ENCODE results near the gene UBAC2.

Gene UBAC2

DNA sequence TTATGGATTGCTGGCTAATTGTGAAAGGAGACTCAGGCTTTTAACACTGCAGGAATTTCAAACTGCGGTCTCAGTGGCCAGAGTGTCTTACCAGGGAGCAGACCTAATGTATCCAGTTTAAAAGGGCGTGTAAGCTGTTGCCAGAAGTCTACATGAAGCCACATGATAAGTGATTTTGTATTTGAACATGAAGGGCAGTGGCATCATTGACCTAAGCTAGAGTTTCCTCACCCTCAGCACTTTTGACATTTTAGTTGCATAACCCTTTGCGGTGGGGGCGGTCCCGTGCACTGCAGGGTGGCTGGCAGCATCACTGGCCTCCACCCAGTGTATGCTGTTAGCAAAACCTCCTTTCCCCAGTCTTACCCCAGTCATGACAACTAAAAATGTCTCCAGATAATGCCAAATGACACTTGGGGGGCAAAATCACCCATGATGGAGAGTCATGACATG is 81.2 kb downstream of the UBAC2 start:
- Histone ChIP-seq H3K9ac (ENCODE audit: low read depth, low read length) (no peak overlapping the region), H3K4me1 (ENCODE audit: control insufficient read depth, insufficient read depth, low read length) (peaks cover 6% of the 10 kb centered on the region; the same call in 1 of the 2 replicates), H3K27me3 (ENCODE audit: control insufficient read depth, insufficient read depth, low read length) (no peaks in the 10 kb centered on the region), H3K36me3 (ENCODE audit: control insufficient read depth, insufficient read depth, low read length) (0 out of 2 replicates have a peak, but pooled peaks cover 4% of the 10 kb centered on the region), H3K4me3 (ENCODE audit: low read depth, low read length) (no peak overlapping the region), H3K27ac (ENCODE audit: low read depth, low read length) (no peak overlapping the region), H3K9me3 (ENCODE audit: control insufficient read depth, insufficient read depth, low read length) (no peaks in the 10 kb centered on the region)

GRCh38 chr13:99282264-99283231 is 81.9 kb downstream of the UBAC2 start:
- H3K9me3 ChIP-seq (ENCODE audit: control insufficient read depth, insufficient read depth, low read length): no peaks in the 10 kb centered on the region
- 0 out of 2 replicates have a peak, but pooled peaks cover 4% of the 10 kb centered on the region for H3K36me3 ChIP-seq (ENCODE audit: control insufficient read depth, insufficient read depth, low read length)
- H3K27me3 ChIP-seq (ENCODE audit: control insufficient read depth, insufficient read depth, low read length): no peaks in the 10 kb centered on the region
- H3K9ac ChIP-seq (ENCODE audit: low read depth, low read length): no peak overlapping the region
- no peak overlapping the region for H3K27ac ChIP-seq (ENCODE audit: low read depth, low read length)
- H3K4me1 ChIP-seq (ENCODE audit: control insufficient read depth, insufficient read depth, low read length): peaks cover 6% of the 10 kb centered on the region; the same call in 1 of the 2 replicates
- H3K4me3 ChIP-seq (ENCODE audit: low read depth, low read length): no peak overlapping the region

DNA sequence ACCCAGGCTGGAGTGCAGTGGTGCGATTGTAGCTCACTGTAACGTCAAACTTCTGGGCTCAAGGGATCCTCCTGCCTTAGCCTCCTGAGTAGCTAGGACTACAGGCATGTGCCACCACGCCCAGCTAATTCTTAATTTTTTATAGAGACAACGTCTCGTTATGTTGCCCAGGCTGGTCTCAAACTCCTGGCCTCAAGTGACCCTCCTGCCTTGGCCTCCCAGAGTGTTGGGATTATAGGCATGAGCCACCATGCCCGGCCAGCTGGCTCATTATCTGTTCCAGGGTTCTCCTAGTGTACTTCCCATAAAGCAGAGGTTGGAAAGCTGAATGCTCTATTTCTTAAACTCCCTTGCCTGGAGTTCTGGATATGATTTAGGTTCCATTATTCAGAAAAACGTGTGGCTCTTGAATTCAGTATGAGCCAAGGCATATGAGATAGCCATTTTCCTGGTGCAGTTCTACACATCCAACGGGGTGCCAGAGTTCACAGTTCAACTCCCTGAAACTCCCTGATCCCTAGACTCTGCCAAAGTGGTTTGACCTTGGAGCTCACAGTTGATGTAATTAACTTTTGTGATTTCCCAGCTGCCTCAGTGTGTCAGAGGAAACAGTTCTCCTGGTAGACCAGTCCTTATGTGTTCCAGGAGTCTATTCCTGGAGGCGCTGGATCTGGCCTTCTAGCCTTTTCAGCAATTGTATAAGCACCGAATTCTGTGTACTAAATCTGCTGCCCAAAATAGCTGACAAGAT is 85.0 kb downstream of the UBAC2 start:
- Histone ChIP-seq H3K4me3 (ENCODE audit: low read depth, low read length) (no peak overlapping the region), H3K4me1 (ENCODE audit: control insufficient read depth, insufficient read depth, low read length) (no peaks in the 10 kb centered on the region), H3K27me3 (ENCODE audit: control insufficient read depth, insufficient read depth, low read length) (no peaks in the 10 kb centered on the region), H3K27ac (ENCODE audit: low read depth, low read length) (no peak overlapping the region), H3K36me3 (ENCODE audit: control insufficient read depth, insufficient read depth, low read length) (0 out of 2 replicates have a peak, but pooled peaks cover 5% of the 10 kb centered on the region), H3K9me3 (ENCODE audit: control insufficient read depth, insufficient read depth, low read length) (no peaks in the 10 kb centered on the region), H3K9ac (ENCODE audit: low read depth, low read length) (no peak overlapping the region)

DNA sequence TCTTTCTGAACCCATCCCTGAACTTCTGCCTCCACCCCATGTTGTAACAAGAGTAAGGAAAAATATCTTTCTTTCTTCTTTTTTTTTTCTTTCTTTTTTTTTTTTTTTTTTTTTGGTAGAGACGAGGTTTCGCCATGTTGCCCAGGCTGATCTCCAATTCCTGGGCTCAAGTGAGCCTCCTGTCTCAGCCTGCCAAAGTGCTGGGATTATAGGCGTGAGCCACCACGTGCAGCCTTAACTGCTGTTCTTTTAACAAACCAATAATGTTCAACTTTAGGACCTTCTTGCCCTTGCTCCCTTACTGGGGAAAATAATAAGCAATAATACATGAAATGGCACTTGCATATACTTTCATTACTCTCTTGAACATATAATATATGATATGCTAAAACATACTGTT is 86.9 kb downstream of the UBAC2 start:
- no peak overlapping the region for H3K4me3 ChIP-seq (ENCODE audit: low read depth, low read length)
- H3K36me3 ChIP-seq (ENCODE audit: control insufficient read depth, insufficient read depth, low read length): 0 out of 2 replicates have a peak, but pooled peaks cover 5% of the 10 kb centered on the region
- H3K9ac ChIP-seq (ENCODE audit: low read depth, low read length): no peak overlapping the region
- H3K9me3 ChIP-seq (ENCODE audit: control insufficient read depth, insufficient read depth, low read length): no peaks in the 10 kb centered on the region
- H3K27ac ChIP-seq (ENCODE audit: low read depth, low read length): no peak overlapping the region
- H3K27me3 ChIP-seq (ENCODE audit: control insufficient read depth, insufficient read depth, low read length): no peaks in the 10 kb centered on the region
- no peaks in the 10 kb centered on the region for H3K4me1 ChIP-seq (ENCODE audit: control insufficient read depth, insufficient read depth, low read length)

DNA sequence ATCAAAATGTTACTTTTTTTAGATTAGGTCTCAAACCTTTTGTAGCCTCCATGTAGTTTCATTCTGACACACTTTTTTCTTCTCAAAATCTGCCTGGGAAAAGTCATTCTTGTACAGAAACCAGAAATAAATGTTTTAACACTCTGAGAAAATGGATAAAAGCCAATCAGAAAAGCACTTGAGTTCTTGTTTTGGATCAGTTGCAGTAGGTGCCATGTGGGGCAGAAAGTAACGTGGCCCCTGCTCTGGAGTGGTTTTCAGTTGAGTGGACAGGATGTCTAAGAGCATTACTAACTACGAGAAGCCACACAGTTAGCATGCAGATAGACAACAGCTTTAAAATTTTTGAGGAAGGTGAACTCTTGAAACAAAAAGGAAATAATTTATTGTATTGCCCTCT is 87.4 kb downstream of the UBAC2 start:
- H3K27me3 ChIP-seq (ENCODE audit: control insufficient read depth, insufficient read depth, low read length): no peaks in the 10 kb centered on the region
- 0 out of 2 replicates have a peak, but pooled peaks cover 5% of the 10 kb centered on the region for H3K36me3 ChIP-seq (ENCODE audit: control insufficient read depth, insufficient read depth, low read length)
- no peaks in the 10 kb centered on the region for H3K4me1 ChIP-seq (ENCODE audit: control insufficient read depth, insufficient read depth, low read length)
- no peak overlapping the region for H3K4me3 ChIP-seq (ENCODE audit: low read depth, low read length)
- H3K9ac ChIP-seq (ENCODE audit: low read depth, low read length): no peak overlapping the region
- H3K27ac ChIP-seq (ENCODE audit: low read depth, low read length): no peak overlapping the region
- no peaks in the 10 kb centered on the region for H3K9me3 ChIP-seq (ENCODE audit: control insufficient read depth, insufficient read depth, low read length)

- no peak overlapping the region for H3K4me3 ChIP-seq (ENCODE audit: low read depth, low read length)
- H3K27me3 ChIP-seq (ENCODE audit: control insufficient read depth, insufficient read depth, low read length): no peaks in the 10 kb centered on the region
- H3K9me3 ChIP-seq (ENCODE audit: control insufficient read depth, insufficient read depth, low read length): no peaks in the 10 kb centered on the region
- H3K36me3 ChIP-seq (ENCODE audit: control insufficient read depth, insufficient read depth, low read length): 0 out of 2 replicates have a peak, but pooled peaks cover 5% of the 10 kb centered on the region
- H3K9ac ChIP-seq (ENCODE audit: low read depth, low read length): no peak overlapping the region
- no peak overlapping the region for H3K27ac ChIP-seq (ENCODE audit: low read depth, low read length)
- H3K4me1 ChIP-seq (ENCODE audit: control insufficient read depth, insufficient read depth, low read length): no peaks in the 10 kb centered on the region
These were observed 88.6 kb downstream of the UBAC2 start for GRCh38 chr13:99289271-99289670.

- Histone ChIP-seq H3K4me3 (ENCODE audit: low read depth, low read length) (no peak overlapping the region), H3K9me3 (ENCODE audit: control insufficient read depth, insufficient read depth, low read length) (no peaks in the 10 kb centered on the region), H3K27ac (ENCODE audit: low read depth, low read length) (no peak overlapping the region), H3K9ac (ENCODE audit: low read depth, low read length) (no peak overlapping the region), H3K36me3 (ENCODE audit: control insufficient read depth, insufficient read depth, low read length) (0 out of 2 replicates have a peak, but pooled peaks cover 5% of the 10 kb centered on the region), H3K27me3 (ENCODE audit: control insufficient read depth, insufficient read depth, low read length) (no peaks in the 10 kb centered on the region), H3K4me1 (ENCODE audit: control insufficient read depth, insufficient read depth, low read length) (no peaks in the 10 kb centered on the region)
These were observed 89.2 kb downstream of the UBAC2 start for GRCh38 chr13:99289674-99290337.

- H3K27ac ChIP-seq (ENCODE audit: low read depth, low read length): no peak overlapping the region
- no peaks in the 10 kb centered on the region for H3K9me3 ChIP-seq (ENCODE audit: control insufficient read depth, insufficient read depth, low read length)
- H3K36me3 ChIP-seq (ENCODE audit: control insufficient read depth, insufficient read depth, low read length): 0 out of 2 replicates have a peak, but pooled peaks cover 8% of the 10 kb centered on the region
- no peaks in the 10 kb centered on the region for H3K4me1 ChIP-seq (ENCODE audit: control insufficient read depth, insufficient read depth, low read length)
- H3K4me3 ChIP-seq (ENCODE audit: low read depth, low read length): no peak overlapping the region
- no peak overlapping the region for H3K9ac ChIP-seq (ENCODE audit: low read depth, low read length)
- H3K27me3 ChIP-seq (ENCODE audit: control insufficient read depth, insufficient read depth, low read length): no peaks in the 10 kb centered on the region
These were observed 90.2 kb downstream of the UBAC2 start for GRCh38 chr13:99290894-99291293.

GRCh38 chr13:99293178-99293577 is 92.5 kb downstream of the UBAC2 start:
- H3K27me3 ChIP-seq (ENCODE audit: control insufficient read depth, insufficient read depth, low read length): no peaks in the 10 kb centered on the region
- no peaks in the 10 kb centered on the region for H3K9me3 ChIP-seq (ENCODE audit: control insufficient read depth, insufficient read depth, low read length)
- H3K9ac ChIP-seq (ENCODE audit: low read depth, low read length): no peak overlapping the region
- H3K36me3 ChIP-seq (ENCODE audit: control insufficient read depth, insufficient read depth, low read length): 0 out of 2 replicates have a peak, but pooled peaks cover 3% of the 10 kb centered on the region
- no peak overlapping the region for H3K27ac ChIP-seq (ENCODE audit: low read depth, low read length)
- H3K4me1 ChIP-seq (ENCODE audit: control insufficient read depth, insufficient read depth, low read length): no peaks in the 10 kb centered on the region; the same call in 1 of the 2 replicates
- H3K4me3 ChIP-seq (ENCODE audit: low read depth, low read length): no peak overlapping the region

- Histone ChIP-seq H3K27ac (ENCODE audit: low read depth, low read length) (no peak overlapping the region), H3K9me3 (ENCODE audit: control insufficient read depth, insufficient read depth, low read length) (no peaks in the 10 kb centered on the region), H3K4me3 (ENCODE audit: low read depth, low read length) (no peak overlapping the region), H3K4me1 (ENCODE audit: control insufficient read depth, insufficient read depth, low read length) (no peaks in the 10 kb centered on the region; the same call in 1 of the 2 replicates), H3K9ac (ENCODE audit: low read depth, low read length) (no peak overlapping the region), H3K27me3 (ENCODE audit: control insufficient read depth, insufficient read depth, low read length) (no peaks in the 10 kb centered on the region), H3K36me3 (ENCODE audit: control insufficient read depth, insufficient read depth, low read length) (0 out of 2 replicates have a peak, but pooled peaks cover 3% of the 10 kb centered on the region)
These were observed 93.5 kb downstream of the UBAC2 start for GRCh38 chr13:99294198-99294597.

All from HUES48 (cell line).